Panc1 (cell line): Measurements from ENCODE around the gene UPF1. TPM values are rescaled to one million over a fixed set of nuclear protein-coding genes. Genes with fewer than 3 reads are reported as not detected.
A peak's percentile ranks its signal among the peaks of the same experiment; 100 is the strongest.

Experiments
- ATAC-seq: fragments of 200-7000 bp; cut with Tn5 transposase; 2 replicates; pipeline ENCODE4 v1.9.1; 2020; ENCODE audit warnings: mild to moderate bottlenecking, moderate library complexity
- BruUV-seq: library from RNA; stranded (reverse); fragments of 400-500 nt; replicated peaks from 2 replicates; lab custom pipeline; 2021; lab: Mats Ljungman, UMichigan
- CTCF ChIA-PET: fragments of 300-600 bp; sonication (Branson Sonifier 250); formaldehyde crosslinking; loops from one replicate; lab custom pipeline; 2022; ENCODE audit warnings: antibody characterized with exemption; lab: Charles Lee
- POLR2A ChIA-PET: fragments of 300-600 bp; sonication (Branson Sonifier 250); formaldehyde crosslinking; loops from one replicate; lab custom pipeline; 2022; ENCODE audit warnings: antibody characterized with exemption; lab: Charles Lee
- DNase-seq: peaks from one replicate; pipeline ENCODE4 v3.0.0-alpha.2; 2010; ENCODE audit warnings: low read depth, low spot score
- H3K27ac ChIP-seq: 2 replicates; pipeline ENCODE4 v1.5.1; 2011; ENCODE audit warnings: mild to moderate bottlenecking, low read length, inconsistent platforms
- H3K27me3 ChIP-seq: fragments of 200-500 bp; sonication (Bioruptor generic); 2 replicates; pipeline ENCODE4 v1.6.0; 2014; ENCODE audit warnings: low read length, inconsistent platforms; ENCODE audit not compliant: control insufficient read depth, insufficient read depth
- H3K36me3 ChIP-seq: fragments of 200-500 bp; sonication (Bioruptor generic); 2 replicates; pipeline ENCODE4 v1.5.1; 2014; ENCODE audit warnings: inconsistent platforms, mild to moderate bottlenecking, low read length, moderate library complexity; ENCODE audit not compliant: control insufficient read depth, insufficient read depth
- H3K4me1 ChIP-seq: 2 replicates; pipeline ENCODE4 v1.5.1; 2011; ENCODE audit warnings: inconsistent platforms, mild to moderate bottlenecking, low read length, moderate library complexity; ENCODE audit not compliant: control insufficient read depth, insufficient read depth
- H3K4me3 ChIP-seq, 2 experiments: 2 replicates each; pipeline ENCODE4 v1.5.1; 2011 to 2012; ENCODE audit warnings: low read depth in 2 of 2, low read length in 2 of 2, mild to moderate bottlenecking in 2 of 2, inconsistent platforms in 1 of 2, moderate library complexity in 1 of 2
- H3K9me3 ChIP-seq: fragments of 200-500 bp; sonication (Bioruptor generic); 2 replicates; pipeline ENCODE4 v1.5.1; 2014; ENCODE audit warnings: low read depth, mild to moderate bottlenecking, inconsistent platforms, low read length, moderate library complexity; ENCODE audit not compliant: control insufficient read depth, insufficient read depth
- POLR2AphosphoS5 ChIP-seq: IDR thresholded peaks from 2 replicates; pipeline ENCODE4 v1.6.1; 2012; ENCODE audit warnings: mild to moderate bottlenecking, low read depth, low read length, moderate library complexity
- SIN3A ChIP-seq: IDR thresholded peaks from 2 replicates; pipeline ENCODE4 v1.6.1; 2012; ENCODE audit warnings: low read depth, mild to moderate bottlenecking, low read length, moderate library complexity, borderline replicate concordance; ENCODE audit not compliant: insufficient read depth
- TCF7L2 ChIP-seq: IDR thresholded peaks from 2 replicates; pipeline ENCODE4 v1.6.1; 2011; ENCODE audit warnings: mild to moderate bottlenecking, low read depth, low read length, inconsistent platforms
- in situ Hi-C: cut with HindIII; loops from 2 replicates; pipeline ENCODE4 v1.10.0; 2016; ENCODE audit warnings: low sequenced_read_pairs, low pct_unique_long_range_greater_than_20kb
- intact Hi-C: fragments of 100-400 bp; cut with micrococcal nuclease; formaldehyde crosslinking; loops from one replicate; pipeline ENCODE4 v1.10.0; 2022; ENCODE audit not compliant: unreplicated experiment
- total RNA-seq: library from RNA; stranded (reverse); gene quantifications from one replicate; pipeline ENCODE4 v1.2.1, GENCODE V29; 2021; ENCODE audit not compliant: unreplicated experiment
- TF ChIP-seq, protein P1 (sequence below), 2 experiments: IDR thresholded peaks; 2 replicates each; pipeline ENCODE4 v1.6.1; 2011 to 2012; ENCODE audit warnings: low read depth in 2 of 2, control low read depth in 1 of 2, low read length in 1 of 2, mild to moderate bottlenecking in 1 of 2, moderate library complexity in 1 of 2; ENCODE audit not compliant: insufficient read depth in 1 of 2
- TF ChIP-seq, protein P2 (sequence below): fragments of 450-650 bp; IDR thresholded peaks from 2 replicates; pipeline ENCODE4 v1.5.1; 2017; ENCODE audit warnings: mild to moderate bottlenecking

UPF1 gene
- total RNA-seq, 1 experiment from 2014 or later, result 62.2 TPM

DNA sequence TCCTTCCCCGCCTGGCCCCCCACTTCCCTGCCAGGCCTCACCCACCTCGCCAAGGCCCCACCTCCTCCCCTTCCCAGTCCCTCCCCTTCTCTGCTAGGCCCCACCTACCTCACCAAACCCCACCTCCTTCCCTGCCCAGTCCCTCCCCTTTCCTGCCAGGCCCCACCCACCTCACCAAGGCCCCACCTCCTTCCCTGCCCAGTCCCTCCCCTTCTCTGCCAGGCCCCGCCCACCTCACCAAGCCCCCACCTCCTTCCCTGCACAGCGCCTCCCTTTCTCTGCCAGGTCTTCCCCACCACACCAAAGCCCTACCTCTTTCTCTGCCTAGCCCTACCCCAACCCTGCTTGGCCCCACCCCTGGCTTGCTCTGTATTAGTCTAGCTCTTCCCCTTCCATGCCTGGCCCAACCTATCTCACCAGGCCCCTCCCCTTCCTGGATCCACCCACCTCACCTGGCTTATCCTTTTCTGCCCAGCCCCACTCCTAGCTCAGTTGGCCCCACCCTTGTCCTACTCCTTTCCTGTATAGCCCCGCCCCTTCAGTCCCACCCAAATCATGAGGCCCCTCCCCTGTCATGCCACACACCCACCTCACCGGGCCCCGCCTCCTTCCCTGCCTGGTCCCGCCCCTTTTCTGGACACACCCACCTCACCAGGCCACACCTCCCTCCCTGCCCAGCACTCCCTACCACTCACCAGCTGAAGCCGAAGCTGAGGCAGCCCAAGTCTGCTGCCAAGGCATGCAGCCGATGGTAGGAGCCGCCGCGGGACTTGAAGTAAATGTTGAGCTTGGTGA lies 48.0 kb downstream of the UPF1 start:
- POLR2A ChIA-PET, result no interaction called here
- Histone ChIP-seq H3K27ac (no peak overlapping the region), H3K27me3 (no peaks in the 10 kb centered on the region), H3K4me3 (no peak overlapping the region), H3K9me3 (no peaks in the 10 kb centered on the region), H3K4me1 (no peaks in the 10 kb centered on the region), H3K36me3 (no peaks in the 10 kb centered on the region)
- DNase-seq (no peak), ATAC-seq (peak; percentile 71)
- no TSS peak for BruUV-seq
- TF ChIP-seq, protein P1, sequence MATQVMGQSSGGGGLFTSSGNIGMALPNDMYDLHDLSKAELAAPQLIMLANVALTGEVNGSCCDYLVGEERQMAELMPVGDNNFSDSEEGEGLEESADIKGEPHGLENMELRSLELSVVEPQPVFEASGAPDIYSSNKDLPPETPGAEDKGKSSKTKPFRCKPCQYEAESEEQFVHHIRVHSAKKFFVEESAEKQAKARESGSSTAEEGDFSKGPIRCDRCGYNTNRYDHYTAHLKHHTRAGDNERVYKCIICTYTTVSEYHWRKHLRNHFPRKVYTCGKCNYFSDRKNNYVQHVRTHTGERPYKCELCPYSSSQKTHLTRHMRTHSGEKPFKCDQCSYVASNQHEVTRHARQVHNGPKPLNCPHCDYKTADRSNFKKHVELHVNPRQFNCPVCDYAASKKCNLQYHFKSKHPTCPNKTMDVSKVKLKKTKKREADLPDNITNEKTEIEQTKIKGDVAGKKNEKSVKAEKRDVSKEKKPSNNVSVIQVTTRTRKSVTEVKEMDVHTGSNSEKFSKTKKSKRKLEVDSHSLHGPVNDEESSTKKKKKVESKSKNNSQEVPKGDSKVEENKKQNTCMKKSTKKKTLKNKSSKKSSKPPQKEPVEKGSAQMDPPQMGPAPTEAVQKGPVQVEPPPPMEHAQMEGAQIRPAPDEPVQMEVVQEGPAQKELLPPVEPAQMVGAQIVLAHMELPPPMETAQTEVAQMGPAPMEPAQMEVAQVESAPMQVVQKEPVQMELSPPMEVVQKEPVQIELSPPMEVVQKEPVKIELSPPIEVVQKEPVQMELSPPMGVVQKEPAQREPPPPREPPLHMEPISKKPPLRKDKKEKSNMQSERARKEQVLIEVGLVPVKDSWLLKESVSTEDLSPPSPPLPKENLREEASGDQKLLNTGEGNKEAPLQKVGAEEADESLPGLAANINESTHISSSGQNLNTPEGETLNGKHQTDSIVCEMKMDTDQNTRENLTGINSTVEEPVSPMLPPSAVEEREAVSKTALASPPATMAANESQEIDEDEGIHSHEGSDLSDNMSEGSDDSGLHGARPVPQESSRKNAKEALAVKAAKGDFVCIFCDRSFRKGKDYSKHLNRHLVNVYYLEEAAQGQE (IDR thresholded peaks at IDR 0.05; ENCODE audit: insufficient read depth in 1 of 2, low read depth in 2 of 2, low read length in 1 of 2), result no peak
- TF ChIP-seq TCF7L2 (no peak), POLR2AphosphoS5 (no peak), SIN3A (no peak)
- TF ChIP-seq, protein P2, sequence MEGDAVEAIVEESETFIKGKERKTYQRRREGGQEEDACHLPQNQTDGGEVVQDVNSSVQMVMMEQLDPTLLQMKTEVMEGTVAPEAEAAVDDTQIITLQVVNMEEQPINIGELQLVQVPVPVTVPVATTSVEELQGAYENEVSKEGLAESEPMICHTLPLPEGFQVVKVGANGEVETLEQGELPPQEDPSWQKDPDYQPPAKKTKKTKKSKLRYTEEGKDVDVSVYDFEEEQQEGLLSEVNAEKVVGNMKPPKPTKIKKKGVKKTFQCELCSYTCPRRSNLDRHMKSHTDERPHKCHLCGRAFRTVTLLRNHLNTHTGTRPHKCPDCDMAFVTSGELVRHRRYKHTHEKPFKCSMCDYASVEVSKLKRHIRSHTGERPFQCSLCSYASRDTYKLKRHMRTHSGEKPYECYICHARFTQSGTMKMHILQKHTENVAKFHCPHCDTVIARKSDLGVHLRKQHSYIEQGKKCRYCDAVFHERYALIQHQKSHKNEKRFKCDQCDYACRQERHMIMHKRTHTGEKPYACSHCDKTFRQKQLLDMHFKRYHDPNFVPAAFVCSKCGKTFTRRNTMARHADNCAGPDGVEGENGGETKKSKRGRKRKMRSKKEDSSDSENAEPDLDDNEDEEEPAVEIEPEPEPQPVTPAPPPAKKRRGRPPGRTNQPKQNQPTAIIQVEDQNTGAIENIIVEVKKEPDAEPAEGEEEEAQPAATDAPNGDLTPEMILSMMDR, result no peak
- in situ Hi-C loops (no loop called here), intact Hi-C loops (no loop called here)
- CTCF ChIA-PET, result interaction anchor here (0.7 kb wide), 1 partner anchor 121 kb away, joined by 11 read pairs; no protein-coding TSS in a partner anchor

DNA sequence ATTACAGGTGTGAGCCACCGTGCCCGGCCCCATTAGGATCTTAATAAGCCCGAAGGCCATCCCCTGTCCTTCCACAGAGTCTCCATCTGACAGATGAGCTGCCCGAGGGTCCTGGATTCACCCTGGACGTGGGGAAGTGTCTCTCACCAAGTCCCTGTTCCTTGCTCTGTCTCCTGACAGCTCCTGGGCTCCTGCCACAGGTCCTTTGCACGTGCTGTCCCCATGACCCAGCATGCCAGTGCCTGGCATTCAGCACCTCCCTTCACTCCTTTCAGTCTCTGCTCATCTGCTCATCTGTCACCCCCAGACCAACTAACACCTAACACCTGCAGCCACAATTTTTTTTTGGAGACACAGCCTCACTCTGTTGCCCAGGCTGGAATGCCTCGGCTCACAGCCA lies 49.7 kb downstream of the UPF1 start:
- no peaks in the 10 kb centered on the region for H3K9me3 ChIP-seq
- no peaks in the 10 kb centered on the region for H3K36me3 ChIP-seq
- BruUV-seq, result no TSS peak
- H3K27me3 ChIP-seq, result no peaks in the 10 kb centered on the region
- intact Hi-C loops, result no loop called here
- H3K4me1 ChIP-seq, result no peaks in the 10 kb centered on the region
- TF ChIP-seq, protein P1 (IDR thresholded peaks at IDR 0.05; ENCODE audit: insufficient read depth in 1 of 2, low read depth in 2 of 2, low read length in 1 of 2), result no peak
- TF ChIP-seq SIN3A, result no peak
- TF ChIP-seq POLR2AphosphoS5, result no peak
- TF ChIP-seq, protein P2, result no peak
- TF ChIP-seq TCF7L2, result no peak
- DNase-seq (no peak), ATAC-seq (no peak)
- ChIA-PET CTCF (interaction anchor here (0.7 kb wide), 1 partner anchor 101 kb away, joined by 3 read pairs; no protein-coding TSS in a partner anchor), POLR2A (no interaction called here)
- no peak overlapping the region for H3K27ac ChIP-seq
- no peak overlapping the region for H3K4me3 ChIP-seq
- in situ Hi-C loops, result no loop called here
